NCI-H1105 (cell line): ENCODE data around the gene LYST.
"Not testable (repeated sequence)": the region's sequence is repeated elsewhere in the genome, so short reads cannot be mapped to it uniquely, and the experiment has no call there.

Source experiments
- DNase-seq: peaks from one replicate; lab custom pipeline; 2025; lab: John Stamatoyannopoulos, UW

The LYST gene

DNA sequence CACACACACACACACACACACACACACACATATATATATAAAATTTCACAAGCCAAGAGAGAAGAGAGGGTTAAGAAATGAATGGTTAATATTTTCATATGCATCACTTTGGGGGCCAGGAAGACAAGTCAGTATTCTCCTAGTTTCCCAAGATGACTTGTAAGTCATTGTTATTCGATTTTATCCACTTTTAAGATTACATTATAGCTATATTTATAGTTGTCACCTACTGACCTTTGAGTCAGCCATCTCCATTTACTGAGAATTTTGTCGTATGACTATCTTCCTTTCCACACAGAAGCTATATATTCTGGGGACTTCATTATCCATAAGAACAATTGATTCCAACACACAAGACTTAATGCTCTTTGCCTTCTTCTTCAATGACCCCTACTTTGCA is 8.9 kb downstream of the LYST start:
- DNase-seq, result no peak

DNA sequence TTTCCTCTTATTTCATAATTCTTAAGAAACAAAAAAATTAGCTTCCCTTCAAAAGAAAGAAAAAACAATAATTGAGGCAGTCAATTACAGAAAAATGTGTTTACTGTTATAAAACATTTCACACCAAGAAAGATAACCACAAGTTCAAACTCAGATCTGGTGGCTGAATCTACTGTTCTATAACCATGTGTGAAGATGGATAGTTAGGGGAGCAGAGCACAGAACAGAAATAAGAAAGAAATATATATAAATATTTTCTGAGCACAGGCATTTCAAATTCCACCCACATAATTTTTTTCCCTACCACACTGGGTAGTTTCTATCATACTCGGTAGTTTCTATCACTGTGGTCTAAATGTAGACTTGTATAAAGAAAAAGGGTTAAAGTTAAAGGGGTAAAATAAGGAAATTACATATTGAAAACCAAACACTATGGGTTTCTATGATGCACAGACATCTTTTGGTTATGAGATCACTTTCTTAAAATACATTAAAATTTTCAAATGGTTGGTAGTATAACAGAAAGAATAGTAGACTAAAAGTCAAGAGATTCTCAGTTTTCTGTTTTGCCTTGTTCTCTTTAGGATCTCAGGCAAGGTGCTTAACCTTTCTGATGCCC is 10.8 kb downstream of the LYST start:
- no peak for DNase-seq

DNA sequence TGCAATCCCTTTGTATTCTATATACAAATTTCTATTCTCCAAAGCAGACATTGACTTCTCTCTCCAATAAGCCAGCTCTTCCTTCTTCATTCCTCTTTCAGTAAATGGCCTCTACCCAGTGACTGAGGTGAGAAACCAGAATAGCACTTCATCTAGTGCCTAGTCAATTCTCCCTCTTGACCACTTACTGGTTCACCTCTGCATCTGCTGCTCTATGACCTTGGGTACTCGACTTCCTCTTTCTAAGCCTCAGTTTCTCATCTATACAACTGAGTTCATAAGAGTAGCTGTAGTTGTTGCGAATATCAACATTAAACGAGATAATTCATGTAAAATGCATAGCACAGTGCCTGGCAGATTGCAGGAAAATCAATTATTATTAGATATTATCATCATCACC is 12.4 kb downstream of the LYST start:
- DNase-seq, result no peak

DNA sequence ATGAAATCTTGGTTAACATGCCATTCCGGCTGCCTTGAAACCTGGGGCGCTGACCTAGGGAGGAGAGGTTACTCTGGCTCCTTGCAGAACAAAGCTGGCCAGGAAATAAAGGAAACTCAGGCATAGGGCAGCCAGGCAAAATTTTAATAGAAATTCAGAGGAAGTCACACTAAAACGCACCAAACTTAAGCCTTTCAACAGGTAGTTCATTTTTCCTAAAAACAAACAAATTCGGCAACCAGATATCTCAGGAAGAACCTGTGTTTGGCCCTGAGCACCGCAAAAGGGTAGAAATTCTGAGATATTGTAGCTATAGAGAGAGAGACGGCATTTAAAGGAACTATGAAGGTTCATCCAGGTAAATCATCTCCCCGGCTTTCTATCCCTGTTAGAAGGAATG is 13.1 kb downstream of the LYST start:
- DNase-seq, result no peak

DNA sequence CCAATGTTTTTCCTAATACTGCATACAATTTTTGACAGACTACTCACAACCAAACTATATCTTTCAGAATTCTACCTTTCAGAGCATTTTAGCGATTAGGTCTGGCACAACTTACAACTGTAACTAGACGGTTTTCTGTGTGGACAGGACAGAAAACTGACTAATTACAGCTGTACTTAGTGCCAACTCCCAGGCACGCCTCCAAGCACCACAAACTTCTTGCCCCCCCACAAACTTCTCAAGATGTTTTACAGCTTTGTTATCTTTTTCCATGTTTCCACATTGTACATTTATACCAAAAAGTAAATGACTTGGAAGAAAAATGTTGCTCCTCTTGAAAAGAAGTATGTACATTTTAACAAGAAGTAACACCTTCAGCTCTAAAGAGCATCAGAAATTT is 13.8 kb downstream of the LYST start:
- no peak for DNase-seq

DNA sequence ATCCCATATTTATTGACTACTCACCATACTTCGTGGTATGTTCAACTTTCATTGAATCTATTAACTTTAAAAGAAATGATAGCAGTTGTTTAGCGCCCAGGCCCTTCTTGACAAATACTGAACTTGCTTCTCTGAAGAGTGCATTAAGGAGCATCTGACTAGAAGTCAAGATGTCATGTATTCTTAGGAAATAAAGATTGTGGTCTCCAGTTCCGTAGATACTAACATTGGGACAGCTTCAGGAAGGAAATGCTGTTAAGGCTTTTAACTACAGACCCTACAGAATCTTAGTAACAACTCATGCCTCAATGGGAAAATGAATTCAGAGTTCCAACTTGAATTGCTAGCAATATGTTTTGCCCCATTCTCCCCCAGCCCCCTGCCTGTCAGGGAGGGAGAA is 14.8 kb downstream of the LYST start:
- DNase-seq, result no peak

DNA sequence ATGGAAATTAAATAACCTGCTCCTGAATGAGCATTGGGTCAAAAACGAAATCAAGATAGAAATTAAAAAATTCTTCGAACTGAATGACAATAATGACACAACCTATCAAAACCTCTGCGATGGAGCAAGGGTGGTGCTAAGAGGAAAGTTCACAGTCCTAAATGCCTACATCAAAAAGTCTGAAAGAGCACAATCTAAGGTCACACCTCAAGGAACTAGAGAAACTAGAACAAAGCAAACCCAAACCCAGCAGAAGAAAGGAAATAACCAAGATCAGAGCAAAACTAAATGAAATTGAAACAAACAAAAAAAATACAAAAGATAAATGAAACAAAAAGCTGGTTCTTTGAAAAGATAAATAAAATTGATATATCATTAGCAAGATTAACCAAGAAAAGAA is 18.5 kb downstream of the LYST start:
- not testable (repeated sequence) for DNase-seq

DNA sequence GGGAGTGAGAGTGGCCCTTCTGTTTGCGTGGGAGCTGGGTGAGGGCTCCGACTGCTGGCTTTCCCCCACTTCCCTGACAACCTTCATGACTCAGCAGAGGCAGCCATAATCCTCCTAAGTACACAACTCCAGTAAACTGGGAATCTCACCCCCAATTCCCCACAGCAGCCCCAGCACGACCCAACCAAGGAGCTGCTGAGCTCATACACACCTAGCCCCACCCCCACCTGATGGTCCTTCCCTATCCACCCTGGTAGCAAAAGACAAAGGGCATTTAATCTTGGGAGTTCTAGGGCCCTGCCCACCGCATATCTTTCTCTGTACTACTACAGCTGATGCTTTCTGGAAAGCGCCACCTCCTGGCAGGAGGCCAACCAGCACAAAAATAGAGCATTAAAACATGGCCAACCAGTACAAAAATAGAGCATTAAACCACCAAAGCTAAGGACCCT is 21.0 kb downstream of the LYST start:
- DNase-seq, result not testable (repeated sequence)

DNA sequence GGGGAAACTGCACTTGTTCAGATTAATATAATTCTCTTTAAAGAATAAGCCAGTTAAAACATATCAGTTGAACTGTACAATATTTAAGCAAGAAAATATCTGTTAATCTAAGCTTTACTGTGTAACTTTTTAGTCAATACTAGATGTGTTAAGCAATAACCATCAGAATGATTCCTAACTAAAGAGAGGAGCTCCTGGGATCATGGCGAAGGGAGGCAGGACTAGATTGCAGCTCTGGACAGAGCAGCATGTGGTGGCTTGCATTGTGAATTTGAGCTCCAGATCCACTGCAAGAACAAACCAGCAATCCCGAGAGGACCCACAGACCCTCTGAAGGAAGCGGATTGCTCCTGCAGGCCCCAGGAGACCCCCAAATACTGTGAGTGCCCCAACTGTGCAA is 21.9 kb downstream of the LYST start:
- DNase-seq, result no peak

DNA sequence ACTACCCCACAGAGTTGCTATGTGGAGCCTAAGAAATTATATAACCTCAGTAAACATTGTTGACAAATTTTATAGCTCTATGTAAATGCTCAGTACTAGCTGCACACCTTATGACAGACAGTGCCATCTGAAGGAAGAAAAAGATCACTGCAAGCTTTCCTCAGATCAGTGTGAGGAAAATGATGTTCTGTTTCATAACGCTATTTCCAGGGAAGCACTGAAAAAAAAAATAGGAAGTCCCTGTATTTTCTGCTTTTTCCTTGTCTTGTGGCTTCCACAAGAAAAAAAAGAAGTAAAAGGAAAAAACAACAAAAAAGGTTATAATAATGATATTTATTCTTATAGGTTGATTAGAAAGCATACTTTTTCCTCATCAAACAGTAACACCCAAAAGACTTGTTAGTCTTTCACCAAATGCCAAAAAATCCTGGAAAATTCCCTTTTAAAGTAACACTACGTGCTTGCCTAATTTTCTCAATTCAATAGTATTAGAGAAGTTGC is 23.2 kb downstream of the LYST start:
- DNase-seq, result peak; percentile 2

DNA sequence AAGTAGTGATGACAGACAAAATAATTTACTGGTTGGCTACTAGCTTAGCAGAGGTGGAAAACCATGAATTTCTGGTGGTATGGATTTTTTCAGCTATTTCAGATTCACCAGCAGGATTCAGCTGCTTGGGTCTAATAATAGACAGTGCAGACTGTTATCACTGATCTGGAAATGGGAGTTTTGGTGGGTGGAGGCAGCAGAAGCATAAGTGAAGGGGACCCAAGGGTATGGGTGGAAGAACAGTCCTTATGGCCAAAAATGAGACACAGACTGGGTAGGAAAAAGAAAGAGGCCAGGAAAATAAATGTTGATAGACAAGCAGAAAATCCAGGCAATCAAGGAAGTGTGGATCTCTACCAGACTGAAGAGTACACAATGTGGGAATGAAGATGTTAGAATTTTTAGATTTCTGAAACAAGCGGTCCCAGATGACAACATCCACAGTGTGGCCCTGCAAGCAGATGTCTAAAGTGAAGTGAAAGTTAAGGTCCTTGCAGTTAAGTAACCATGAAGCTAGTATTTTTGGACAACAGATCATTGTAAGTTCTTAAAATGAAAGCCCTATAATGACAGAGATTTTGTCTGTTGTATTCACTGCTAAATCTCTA is 24.7 kb downstream of the LYST start:
- no peak for DNase-seq

DNA sequence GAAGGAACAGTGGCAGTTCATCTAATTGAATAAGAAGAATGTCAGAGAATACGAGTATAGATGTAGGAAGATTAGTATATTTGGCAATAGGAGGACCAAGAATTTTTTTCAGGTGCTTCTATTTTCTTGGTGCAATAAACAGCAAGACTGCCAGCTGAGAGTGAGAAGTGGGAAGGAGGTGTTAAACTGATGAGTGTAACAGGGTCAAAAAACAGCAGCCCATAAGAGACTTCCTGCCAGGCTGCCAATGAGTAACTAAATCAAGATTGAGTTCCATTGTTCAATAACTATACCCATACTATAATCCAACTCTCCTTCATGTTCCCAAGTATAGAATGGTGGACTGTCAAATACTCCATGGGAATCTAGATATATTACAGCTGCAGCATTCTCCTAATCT is 28.7 kb downstream of the LYST start:
- no peak for DNase-seq

DNA sequence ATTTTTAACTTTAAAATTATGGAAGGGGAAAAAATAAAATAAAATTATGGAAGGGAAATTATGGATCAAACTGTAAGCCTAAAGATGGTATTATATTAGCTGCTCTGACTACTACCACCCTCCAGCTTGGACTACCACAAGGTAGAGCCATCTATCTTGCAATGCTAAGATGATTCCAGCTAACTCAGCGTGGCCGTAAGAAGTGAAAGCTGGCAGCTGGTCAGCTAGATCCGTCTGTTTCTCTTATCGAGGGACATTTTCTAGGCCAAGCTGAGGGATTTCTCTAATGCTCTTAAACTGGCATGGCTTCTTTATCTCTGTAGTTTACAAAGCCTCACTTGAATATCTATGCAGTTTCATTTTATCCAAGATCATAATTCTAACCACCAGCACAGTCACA is 31.5 kb downstream of the LYST start:
- DNase-seq, result no peak

DNA sequence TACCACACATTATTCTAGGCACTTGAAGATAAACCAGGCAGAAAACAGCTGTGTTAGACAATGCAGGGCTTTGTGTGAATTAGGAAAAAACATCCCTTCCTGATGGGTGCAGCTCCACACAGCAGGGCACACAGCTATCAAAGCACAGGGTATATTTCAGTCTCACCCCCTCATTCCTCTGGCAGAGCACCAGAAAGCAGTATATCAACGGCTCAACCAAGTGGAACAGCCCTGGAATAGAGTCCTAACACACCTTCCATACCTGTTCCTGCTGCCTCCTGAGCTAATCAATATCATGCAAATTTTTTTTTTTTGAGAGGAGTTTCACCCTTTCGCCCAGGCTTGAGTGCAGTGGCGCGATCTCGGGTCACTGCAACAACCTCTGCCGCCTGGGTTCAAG is 32.1 kb downstream of the LYST start:
- no peak for DNase-seq

DNA sequence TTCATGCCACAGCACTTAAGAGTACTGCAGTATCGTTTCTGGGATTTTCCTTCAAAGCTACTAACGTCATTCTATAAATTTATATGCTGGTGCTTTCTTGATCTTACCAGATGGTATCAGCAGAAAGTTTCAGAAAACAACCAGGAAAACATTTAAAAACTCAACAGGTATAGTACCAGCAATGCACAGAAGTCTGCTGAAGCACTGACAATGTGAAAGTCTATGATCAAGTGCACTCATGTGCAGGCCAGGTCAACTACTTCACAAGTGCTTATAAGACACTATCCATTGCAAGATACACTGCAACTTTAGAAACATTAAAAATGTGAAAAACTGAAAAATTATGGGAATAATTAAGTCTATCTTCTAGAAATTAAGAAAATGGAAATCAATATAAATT is 34.7 kb downstream of the LYST start:
- DNase-seq, result no peak

DNA sequence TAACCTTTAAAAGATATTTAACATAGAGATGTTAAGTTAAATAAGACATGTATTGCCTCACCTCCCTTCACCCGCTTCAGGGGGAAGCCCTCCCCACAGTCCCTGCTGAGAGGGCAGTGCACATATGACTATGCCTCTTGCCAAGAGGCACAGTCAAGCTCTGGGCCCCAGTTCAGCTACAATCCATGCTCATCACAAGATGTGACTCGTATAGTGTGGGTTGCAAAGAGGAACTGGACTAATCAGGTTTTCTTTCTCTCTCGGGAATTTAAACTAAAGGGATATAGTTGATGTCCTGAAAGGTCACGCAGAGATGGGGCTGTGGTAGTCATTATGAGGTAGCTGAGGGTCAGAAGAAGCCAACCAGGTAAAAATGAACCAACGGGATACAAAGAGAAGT is 35.6 kb downstream of the LYST start:
- DNase-seq, result no peak

DNA sequence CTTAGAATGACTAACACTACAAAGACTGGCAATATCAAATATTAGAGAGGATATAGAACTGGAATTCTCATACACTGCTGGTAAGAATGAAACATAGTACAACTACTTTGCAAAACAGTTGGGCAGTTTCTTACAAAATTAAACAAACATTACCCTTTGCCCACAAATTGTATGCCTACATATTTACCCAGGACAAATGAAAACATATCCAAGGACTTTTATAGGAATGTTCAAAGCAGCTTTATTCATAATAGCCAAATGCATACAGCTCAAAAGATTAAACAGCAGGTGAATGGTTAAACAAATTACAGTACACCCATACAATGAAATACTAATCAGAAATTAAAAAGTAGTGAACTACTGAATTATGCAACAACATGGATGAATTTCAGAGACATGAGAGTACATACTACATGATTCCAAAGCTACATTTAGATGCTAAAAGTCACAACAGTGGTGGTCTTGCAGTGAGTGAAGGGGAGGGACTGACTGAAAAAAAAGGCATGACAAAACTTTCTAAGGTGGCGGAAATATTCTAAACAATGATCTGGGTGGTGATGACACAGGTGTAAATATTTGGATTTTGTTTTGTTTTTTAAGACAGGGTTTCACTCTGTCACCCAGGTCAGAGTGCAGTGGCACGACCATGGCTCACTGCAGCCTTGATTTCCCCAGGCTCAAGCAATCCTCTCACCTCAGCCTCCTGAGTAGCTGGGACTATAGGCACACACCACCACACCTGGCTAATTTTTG is 40.4 kb downstream of the LYST start:
- DNase-seq, result no peak

DNA sequence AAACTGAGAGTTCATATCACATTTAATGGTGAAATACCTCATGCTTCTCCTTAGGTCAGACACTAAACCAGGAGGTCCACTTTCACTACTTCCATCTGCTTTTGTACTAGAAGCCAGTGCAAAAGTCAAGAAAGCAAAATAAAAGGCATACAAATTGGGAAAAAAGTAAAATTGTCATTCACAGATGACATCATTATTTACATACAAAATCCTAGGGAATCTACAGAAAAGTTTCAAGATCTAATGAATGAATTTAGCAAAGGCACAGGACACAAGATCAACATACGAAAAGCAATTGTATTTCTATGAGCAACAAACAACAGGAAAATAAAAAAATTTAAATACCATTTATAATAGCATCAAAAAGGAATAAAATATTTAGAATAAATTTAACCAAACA is 41.5 kb downstream of the LYST start:
- DNase-seq, result no peak

DNA sequence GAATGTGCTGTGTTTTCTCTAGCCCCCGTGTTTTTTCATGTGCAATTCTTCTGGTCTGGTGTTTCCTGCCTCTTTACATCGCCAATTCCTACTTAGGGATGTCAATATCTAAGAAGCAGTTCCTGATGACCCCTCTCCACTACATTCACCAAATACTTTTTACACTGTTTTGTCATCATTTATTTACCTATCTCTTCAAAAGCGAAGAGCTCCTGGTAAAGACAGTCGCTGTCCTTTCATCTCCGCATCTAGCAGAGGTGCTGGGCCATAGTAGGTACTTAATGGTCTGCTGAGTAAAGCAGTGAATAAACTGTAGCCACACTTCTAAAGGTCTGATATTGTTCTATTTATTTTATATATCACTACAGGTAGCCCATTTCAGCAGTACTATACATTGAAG is 43.0 kb downstream of the LYST start:
- DNase-seq, result no peak

DNA sequence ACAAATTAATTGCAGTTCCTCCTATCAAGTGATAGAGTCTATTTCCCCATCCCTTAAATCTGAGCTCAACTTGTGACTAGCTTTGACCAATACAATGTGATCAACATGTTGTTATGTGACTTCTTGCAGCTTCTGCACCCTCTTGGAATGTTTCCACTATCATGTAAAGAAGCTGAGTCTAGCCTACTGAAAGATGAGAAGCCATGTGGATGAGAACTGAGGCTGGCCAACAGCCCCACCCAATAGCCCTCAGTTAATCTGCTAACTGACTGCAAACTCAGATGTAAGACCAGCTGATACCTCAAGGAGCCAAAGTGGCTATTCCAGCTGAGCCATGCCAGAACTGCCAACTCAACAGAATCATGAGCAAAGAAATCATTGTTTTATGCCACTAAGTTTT is 44.0 kb downstream of the LYST start:
- DNase-seq, result no peak

DNA sequence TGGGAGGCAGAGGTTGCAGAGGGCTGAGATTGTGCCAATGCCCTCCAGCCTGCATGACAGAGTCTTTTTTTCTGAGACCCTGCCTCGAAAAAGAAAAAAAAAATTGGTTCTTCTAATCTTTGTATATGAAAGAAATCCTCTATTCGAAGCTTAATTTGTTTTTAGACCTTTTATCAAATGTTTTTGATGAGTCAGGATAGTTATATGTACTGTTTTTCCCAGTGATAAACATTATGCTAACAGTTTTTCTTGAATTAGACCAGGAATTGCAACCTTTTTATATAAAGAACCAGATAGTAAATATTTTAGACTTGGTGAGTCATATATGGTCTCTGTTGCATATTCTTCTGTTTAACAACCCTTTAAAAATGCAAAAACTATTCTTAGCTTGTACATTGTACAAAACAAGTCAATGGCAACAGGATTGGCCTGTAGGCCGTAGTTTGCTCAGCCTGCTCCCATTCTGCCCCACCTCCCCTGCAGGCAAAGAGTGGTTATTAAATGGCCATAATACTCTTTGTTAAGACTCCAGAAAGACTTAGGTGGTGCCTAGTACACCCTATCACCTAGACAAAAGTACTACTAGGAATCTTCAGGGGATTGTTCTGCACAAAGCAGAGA is 45.2 kb downstream of the LYST start:
- no peak for DNase-seq

DNA sequence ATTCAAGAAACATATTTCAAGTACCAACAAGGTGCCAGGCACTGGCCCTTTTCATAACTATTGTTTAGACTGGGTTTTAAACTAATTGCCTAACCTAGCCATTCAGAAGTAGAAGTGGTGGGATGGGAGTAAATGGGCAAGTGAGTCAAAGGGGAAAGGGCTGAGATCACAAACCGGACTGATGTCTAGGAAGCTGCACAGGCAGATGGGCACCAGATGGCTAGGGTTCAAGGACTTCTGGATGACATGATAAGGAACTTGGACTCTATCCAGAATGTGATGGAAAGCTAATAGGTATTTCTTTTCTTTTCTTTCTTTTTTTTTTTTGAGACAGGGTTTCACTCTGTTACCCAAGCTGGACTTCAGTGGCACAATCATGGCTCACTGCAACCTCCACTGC is 46.6 kb downstream of the LYST start:
- DNase-seq, result no peak

DNA sequence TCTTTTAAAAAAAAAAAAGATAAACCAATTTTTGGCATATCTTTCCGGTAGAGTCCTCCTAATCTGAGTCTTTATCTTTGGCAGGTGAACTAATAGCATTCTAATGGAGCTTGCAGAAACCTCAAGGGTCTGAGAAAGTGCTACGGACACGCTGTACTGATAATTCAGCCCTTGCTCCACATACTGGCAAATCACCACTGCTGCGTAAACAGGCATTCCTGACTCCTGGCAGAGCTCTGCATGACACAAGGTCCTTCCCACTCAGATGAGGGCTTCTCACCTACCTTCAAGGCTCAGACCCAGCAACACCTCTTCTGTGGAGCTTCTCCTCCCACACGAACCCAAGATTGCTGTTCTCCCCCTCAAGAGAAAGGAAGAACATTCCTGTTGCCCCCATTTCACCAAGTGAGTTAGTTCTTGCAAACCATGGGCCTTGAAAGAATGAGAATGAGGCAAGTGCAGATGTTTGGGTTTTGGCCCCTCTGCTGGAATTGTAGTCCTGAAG is 48.0 kb downstream of the LYST start:
- DNase-seq, result no peak
